Fibroblast of skin of scalp (primary cell): ENCODE measurements around the gene MACROD1.
"Not testable (repeated sequence)": the region's sequence is repeated elsewhere in the genome, so short reads cannot be mapped to it uniquely, and the experiment has no call there.

Experiments
- DNase-seq: peaks from one replicate; pipeline ENCODE4 v3.0.0-alpha.2; 2013

Gene MACROD1

DNA sequence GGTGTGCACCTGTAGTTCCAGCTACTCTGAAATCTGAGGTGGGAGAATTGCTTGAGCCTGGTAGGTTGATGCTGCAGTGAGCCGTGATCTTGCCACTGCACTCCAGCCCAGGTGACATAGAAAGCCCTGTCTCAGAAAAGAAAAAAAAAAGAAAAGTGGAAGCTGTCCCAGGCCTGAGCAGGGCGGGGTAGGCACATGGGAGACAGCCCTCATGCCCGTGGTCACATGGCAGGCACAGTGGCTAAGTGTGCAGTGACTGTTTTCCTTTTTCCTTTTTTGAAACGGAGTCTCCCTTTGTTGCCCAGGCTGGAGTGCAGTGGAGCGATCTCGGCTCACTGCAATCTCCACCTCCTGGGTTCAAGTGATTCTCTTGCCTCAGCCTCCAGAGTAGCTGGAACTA is 171.9 kb downstream of the MACROD1 start:
- DNase-seq: no peak

DNA sequence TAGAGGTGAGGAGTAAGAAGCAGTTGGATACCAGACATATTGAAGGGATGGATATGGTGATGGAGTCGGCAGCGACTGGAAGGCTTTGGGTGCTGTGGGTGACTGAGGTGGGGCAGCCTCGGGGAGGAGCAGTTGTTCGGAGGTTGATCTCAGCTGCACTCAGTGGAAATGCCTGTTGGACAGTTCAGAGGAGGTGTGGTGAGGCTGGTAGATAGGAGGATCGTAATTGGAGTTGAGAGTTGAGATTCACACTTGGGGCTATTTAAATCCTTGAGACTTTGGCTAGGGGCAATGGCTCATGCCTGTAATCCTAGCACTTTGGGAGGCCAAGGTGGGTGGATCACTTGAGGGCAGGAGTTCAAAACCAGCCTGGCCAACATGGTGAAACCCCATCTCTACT is 172.8 kb downstream of the MACROD1 start:
- no peak for DNase-seq

DNA sequence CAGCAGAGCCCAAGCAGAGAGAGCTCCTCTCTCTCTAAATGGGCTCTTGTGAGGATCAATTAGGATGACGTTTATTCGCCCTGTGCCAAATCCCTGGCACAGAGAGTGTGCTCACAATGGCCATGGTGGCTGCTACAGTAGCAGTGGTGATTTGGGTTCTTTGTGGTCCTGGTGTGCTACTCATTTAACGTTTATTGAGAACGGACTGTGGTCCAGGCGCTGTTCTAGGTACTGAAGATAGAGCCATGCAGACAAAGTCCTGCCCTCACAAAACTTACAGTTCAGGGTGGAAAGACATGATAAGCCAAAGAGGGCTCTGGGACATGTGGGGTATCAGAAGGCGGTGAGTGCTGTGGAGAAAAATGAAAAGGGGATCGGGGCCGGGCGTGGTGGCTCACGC is 174.4 kb downstream of the MACROD1 start:
- DNase-seq: no peak

DNA sequence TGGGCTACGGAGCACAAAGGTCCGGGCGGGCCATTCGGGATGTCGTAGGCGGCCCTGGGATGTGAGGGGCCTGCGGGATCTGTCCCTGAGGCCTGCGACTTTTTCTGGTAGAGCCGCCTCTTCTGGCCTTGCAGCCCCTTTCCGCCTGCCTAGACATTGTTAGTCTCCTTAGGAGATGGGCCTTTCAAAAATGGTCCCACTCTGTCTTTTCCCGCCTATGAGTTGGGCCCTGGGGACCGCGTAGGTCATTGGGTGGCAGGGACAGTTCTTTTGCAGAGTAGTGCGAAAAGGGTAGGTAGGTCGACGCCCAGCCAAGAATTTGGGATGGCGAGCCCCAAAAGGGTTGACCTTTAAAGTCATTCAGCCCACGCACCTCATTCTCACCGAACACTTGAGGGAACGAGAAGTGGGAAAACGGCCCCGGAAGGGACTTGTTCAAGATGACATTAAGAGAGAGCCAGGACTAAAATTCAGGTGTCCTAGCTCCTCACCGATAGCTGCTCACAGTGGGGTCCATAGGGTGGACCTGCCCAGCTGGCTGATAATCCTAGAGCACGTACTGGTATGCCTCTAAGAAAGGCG is 178.9 kb downstream of the MACROD1 start:
- no peak for DNase-seq

DNA sequence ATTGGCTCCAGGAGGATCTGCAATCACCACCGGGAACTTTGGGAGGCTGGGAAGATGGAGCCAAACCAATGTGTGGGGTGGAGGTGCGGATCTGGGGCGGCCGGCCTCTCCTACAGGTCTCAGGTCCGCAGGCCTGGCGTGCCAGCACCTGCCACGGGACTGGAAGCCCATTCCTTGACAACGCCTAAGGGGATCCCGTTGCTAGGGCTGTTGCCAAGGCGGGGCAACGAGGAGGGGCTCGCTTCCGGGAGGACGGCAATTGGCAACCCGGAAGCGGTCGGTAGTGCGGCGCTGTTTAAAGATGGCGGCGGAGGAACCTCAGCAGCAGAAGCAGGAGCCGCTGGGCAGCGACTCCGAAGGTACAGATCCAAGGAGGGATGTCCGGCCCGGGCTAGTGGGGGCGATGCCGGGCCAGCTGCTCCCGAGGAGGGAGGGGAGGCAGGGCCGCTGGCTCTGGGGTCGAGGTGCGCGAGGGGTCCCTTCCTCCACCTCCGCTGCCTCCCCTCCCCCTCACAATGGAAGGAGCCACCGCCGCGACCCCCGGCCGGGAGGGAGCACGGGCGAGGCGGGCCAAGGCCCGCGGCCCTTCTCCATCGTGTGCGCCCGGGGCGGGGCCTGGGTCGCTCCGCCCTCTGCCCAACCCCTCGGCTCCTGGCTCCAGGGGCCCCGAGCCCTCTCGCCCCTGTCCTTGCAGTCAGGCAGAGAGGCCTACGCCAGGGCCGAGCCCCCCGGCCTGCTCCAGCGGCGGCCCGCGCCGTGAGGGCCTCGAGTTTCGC is 179.6 kb downstream of the MACROD1 start, which contains the start of gene OTUB1:
TSS of gene OTUB1 (plus strand) at position 283 of the 776 bp plus-strand sequence. CDS start at position 302, 19 bp downstream.
- peak; percentile 88 for DNase-seq

DNA sequence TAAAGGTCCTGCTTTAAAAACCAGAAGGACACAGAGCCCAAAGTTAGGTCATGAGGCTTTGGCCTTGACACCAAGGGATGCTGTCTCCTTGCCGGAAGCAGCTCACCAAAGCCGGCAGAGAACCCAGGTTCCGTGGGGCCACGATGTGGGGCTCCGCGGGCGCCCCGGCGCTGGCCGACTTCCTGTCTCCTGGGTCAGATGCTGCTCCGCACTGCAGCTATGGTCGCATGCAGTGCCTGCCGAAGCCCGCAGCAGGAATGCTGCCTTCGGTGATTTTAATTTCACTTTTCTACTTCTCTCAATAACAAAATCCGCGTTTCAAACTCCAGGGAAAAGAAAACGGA is 180.1 kb downstream of the MACROD1 start:
- DNase-seq: no peak

DNA sequence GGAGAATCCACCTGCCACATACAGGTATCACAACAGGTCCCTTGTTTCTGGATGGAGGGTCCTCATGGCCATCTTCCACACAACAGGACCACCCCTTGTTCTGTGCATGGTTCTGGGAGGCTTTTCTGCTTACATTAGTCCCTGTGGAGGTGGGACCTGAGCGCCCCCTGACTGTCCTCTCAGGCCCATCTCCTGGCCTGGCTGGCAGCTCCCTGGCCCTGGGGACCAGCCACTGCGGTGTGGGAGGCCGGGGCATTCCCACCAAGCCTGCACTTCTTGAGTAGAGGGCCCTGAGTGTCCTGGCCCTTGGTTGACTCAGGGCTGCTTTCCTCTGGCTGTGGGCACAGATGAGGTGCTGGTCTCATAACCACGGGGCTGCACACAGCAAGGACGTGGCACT is 186.5 kb downstream of the MACROD1 start:
- DNase-seq: no peak

DNA sequence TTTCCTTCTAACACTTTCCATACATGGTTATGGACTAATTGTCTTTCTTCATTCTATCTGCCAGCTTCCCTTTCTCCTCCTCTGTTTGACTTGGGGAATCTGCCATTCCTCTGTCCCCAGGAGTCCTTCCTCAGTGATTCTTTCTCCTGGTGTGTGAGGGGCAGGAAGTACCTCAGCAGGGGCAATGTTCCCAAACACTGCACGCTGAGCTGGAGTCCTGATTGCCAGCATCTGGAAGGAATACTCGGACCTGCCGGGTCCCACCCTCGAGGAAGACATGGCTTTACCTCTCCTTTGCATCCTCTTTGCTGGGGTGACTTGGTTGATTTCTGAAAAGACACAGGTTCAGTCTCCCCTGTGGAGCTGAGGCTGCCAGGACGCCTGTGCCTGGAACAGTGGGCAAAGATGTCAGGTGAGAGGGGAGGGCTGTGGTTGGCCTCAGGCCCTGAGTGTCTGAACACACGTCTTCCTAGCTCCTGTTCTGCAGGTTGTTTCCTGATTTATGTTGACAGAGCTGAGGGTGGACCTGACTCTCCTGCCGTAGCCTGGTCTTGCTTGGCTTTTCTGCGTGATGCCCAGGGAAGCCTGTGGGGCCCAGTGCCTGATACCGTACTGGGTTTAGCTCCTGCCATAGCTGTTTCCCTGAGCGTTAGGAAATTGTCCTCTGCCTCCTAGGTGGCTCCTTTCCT is 187.2 kb downstream of the MACROD1 start:
- no peak for DNase-seq

DNA sequence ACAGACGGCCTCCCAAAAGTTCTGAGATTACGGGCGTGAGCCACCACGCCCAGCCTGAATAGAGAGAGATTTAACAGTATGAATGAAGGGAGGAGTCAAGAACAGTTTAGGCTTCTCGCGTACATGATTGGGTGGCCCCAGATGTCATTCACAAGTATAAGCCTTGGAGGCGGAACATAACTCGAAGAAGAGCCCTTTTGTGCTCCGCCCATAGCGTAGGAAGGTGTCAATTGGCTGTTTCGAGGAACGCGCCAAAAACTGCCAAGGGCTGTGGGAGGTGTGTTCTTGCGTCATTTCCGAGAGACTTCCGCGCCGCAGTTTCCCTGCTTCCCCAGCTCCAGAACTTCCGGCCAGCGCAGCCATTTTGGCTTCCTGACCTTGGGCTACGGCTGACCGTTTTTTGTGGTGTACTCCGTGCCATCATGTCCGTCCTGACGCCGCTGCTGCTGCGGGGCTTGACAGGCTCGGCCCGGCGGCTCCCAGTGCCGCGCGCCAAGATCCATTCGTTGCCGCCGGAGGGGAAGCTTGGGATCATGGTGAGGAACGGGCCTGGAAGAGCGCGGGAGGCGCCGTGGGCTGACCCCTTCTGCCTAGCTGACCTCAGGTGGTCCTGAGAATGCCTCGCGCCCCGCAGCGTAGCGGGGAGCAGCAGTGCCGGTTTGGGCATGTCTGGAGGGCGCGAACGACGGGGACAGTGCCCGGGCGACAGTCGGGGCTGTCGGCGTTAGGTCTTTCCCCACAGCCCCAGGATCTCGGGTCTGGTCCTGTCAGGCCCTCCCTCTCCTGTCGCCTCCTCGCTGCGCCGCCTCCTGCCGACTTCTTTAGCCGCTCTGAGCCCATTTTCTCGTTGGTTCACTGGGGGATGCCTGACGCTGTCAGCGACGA is 191.4 kb downstream of the MACROD1 start, which contains the start of gene COX8A:
TSS of gene COX8A (plus strand) at position 362 of the 885 bp plus-strand sequence. CDS start at position 423, 61 bp downstream.
- DNase-seq: peak; percentile 100

DNA sequence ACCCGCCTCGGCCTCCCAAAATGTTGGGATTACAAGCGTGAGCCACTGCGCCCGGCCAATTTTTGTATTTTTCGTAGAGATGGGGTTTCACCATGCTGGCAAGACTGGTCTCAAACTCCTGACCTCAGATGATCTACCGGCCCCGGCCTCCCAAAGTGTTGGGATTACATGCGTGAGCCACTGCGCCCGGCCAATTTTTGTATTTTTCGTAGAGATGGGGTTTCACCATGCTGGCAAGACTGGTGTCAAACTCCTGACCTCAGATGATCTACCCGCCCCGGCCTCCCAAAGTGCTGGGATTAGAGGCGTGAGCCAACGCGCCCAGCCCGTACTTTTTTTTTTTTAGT is 192.0 kb downstream of the MACROD1 start:
- not testable (repeated sequence) for DNase-seq

DNA sequence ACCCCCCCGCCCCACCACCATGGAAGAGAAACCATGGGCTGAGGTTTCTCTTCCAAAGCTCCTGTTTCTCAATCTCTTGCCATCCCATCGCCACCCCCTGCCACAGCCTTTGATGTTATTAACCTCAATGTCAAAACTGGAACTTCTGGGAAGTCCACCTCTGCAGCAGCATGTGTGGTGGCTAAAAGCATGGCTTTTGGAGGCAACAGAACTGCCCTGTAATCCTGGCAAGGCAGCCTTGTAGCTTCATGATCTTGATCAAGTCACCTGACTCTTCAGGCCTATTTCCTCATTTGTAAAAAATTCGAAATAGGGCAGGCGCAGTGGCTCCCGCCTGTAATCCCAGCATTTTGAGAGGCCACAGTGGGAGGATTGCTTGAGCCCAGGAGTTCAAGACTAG is 195.0 kb downstream of the MACROD1 start:
- DNase-seq: no peak

DNA sequence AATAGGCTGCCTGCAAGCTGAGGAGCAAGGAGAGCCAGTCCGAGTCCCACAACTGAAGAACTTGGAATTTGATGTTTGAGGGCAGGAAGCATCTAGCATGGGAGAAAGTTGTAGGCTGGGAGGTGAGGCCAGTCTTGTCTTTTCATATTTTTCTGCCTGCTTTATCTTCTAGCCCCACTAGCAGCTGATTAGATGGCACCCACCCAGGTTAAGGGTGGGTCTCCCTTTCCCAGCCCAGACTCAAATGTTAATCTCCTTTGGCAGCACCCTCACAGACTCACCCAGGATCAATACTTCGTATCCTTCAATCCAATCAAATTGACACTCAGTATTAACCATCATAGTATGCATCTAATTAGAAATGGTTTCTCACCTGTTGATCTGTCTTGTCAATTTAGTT is 196.5 kb downstream of the MACROD1 start:
- no peak for DNase-seq

DNA sequence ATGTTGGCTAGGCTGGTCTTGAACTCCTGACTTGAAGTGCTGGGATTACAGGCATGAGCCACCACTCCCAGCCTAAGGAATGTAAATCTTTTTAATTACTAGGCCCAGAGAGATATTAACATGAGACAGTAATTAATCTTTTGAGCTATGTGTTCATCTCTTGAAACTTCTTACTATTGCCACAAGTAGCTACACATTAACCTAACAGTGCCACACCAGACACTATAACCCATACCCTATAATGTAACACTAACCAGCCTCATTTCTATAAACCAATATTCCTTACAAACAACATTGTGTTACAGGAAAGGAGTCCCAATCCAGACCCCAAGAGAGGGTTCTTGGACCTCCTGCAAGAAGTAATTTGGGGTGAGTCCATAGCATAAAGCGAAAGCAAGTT is 199.5 kb downstream of the MACROD1 start:
- DNase-seq: no peak

DNA sequence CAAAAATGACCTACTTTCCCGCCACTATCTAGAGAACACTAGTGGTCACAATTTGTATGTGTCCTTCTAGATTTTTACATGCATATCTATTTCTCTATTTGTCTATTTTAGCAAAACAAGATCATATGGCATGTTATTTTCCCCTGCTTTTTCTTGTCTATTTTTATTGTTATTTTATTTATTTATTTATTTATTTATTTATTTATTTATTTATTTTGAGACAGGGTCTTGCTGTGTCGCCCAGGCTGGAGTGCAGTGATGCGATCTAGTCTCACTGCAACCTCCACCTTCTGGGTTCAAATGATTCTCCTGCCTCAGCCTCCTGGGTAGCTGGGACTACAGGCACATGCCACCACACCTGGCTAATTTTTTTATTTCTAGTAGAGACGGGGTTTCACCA is 202.0 kb downstream of the MACROD1 start:
- not testable (repeated sequence) for DNase-seq

DNA sequence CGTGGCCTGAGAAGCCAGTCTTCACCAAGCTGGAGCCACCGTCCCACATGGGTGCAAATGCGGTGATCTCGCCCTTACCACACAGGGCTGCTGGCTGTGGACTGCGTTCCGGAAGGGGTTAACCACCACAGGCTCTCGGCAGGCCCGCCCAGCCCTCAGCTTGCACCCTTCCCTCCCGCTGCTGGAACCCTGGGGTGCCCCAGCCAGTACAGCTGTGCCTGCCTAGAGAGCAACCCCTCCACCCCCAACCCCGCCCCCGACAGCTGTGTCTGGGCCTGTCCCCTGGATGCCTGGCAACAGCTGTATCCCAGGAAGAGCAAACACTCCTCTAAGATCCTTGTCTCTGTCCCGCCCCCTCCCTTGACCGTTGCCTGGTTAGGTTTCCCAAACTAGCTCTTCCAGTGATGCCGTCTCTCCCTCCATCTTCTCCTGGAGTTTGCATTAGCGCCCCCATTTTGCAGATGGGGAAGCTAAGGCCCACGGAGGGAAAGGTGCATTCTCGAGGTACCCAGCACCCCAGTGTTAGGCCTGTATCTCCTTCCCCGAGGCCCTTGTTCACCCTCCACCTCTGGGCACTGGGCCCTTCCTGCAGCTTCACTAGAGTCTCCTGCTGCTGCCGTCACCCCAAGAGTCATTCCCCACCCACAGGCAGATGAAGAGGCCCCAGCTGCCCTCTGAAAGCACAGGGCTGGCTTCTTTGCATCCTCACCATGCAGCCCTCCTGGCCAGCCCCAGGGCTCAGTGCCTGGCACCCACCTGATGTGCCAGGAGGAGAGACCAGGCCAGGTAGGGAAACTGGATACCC is 204.1 kb downstream of the MACROD1 start:
- DNase-seq: peak; percentile 51

DNA sequence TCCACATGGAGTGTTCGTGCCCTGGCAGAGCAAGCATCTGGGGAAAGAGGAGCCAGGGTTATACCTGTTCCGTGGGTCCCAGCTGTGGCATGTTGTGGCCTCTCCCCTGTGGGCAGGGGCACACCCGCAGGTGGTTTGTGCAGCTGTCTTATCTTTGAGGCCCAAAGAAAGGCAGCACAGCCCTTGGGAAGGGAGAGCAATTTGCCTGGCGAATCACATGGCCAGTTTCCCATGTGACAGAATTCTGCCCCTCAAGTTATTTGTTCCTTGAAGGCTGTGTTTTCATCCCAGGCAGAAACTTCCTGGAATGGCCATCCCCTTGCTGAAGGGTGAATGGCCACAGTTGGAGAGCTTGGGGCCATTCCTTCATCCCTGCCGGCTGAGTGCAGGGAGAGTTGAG is 207.9 kb downstream of the MACROD1 start:
- DNase-seq: no peak

DNA sequence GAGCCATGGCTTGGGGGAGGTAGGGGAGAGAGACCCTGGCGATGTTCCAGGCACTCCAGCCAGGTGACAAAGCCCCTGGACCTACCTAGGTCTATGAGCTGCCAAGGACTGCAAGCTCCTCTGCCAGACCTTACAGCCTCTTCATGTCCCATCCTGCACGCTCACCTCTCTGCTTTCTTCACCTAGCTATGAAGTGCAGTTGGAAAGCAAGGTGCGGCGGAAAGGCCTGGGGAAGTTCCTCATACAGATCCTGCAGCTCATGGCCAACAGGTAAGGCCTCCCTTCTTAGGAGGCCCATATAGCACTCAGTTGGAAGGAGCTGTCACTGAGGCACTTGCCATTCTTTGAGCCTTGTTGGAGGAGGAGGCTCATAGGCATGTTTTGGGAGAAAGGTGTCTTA is 213.3 kb downstream of the MACROD1 start:
- DNase-seq: no peak

DNA sequence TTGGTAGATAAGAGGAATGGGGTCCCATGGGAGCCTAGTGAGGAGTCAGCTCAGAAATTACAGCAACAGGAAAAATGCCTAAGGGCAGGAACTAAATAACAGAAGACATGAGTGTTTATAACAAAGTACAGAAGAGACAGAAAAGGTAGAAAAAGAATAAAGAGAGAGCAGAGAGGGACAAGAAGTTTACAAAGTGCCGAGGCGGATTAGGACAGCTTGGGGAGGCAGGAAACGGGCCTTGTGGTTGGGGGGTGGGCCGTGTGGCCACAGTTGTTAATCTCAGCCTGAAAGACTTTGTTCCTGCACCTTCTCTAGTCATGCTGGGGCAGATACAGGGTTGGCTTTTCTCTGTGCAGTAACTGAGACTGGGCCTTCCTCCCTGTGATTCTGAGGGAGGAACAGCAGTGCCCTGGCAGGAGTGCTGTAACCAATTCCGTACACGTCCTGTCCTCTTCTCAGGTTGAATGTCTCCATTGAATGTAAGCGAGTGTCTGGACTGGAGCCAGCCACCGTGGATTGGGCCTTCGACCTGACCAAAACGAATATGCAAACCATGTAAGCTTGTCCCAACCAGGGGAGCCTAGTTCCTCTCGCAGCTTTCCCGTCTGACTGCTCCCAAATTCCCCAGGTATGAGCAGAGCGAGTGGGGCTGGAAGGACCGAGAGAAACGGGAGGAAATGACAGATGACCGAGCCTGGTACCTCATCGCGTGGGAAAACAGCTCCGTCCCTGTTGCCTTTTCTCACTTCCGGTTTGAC is 214.0 kb downstream of the MACROD1 start:
- no peak for DNase-seq
